ENCODE data around the gene ADAMTS18.

DNA sequence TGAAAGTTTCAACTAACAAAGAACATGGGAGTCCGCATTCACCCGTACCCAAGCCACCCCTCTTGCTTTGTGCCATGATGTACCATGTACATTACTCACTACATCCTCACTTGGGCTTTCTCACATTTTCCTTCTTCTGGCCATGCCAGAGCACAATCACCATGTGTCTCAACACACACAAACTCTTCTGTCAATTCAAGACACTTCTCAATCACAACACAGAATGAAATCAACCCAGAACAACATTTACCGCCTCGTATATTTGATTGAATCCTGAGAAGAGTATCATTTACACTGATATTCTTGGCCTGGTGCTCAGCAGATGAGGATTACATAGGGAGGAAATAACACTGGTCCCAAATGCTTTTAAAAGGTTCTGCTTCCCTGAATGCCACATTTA is 4.5 kb downstream of the ADAMTS18 start:
- TF ChIP-seq CTCF (IDR thresholded peaks at IDR 0.05) (no peak), POLR2A (IDR thresholded peaks at IDR 0.05) (no peak), EP300 (IDR thresholded peaks at IDR 0.05; ENCODE audit: low read depth) (no peak)
